RPMI7951 (cell line): ENCODE data around the gene APIP. TPM values are rescaled to one million over a fixed set of nuclear protein-coding genes. Genes with fewer than 3 reads are reported as not detected.
"Not testable (repeated sequence)": the region's sequence is repeated elsewhere in the genome, so short reads cannot be mapped to it uniquely, and the experiment has no call there.

Source experiments
- DNase-seq: peaks from one replicate; pipeline ENCODE4 v3.0.0-alpha.2; 2012; ENCODE audit warnings: low read depth
- total RNA-seq: library from RNA; depleted of rRNA; stranded (reverse); fragments of >200 nt; shearing (Covaris generic); gene quantifications from 2 replicates; pipeline ENCODE4 v1.2.3, GENCODE V29; 2014

APIP gene
- total RNA-seq, 1 experiment from 2014 or later = 40.3 TPM

DNA sequence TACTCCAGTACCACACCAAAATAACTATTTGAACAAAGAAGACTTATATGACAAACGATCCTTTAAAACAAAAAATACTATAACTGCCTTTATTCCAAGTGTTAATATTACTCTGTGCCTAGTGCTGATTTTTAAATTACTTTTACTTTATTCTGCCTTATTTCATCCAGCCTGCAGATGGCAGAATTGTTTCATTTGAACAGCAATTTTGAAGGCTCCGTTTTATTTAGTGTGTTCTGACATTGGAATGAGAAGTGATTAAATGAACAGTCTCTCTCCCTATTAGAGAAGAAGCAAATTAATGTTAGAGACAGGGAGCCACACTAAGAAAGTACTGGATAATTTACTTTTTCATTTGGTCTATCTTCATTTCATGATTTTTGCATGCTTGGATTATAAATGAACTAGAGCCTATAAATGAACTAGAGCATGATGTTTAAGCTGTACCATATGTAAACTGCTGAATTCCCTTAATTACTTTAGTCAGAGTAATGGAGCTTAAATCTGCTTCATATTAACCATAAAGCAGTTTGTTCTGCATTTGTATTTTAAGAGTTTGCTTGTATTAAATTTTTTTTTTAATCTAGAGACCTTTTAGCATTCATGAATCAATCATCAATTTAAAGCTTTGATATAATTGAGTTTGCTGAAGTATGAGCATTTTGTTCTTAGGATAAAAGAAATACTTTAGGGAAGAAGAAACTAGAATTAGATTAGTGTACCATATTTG, 10.1 kb upstream of the APIP start:
- peak; percentile 53 for DNase-seq

DNA sequence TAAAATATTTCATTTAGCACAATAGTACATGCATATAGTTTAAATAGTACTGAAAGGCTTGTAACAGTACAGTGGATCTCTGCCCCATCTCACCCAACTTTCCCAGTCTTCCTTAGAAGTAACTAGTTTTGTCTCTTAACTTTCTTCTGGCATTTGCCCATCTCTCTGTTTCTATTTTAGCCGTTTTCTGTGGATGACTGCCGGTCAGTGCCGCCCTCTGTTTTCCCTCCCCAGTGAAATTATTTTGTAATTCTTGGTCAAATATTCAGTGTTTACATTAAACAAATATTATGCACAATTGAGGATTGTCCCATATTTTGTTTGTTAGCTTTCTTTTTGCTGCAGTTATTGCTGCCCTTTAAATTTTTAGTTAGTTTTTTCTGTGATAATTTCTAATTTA, 8.5 kb upstream of the APIP start:
- DNase-seq = no peak

DNA sequence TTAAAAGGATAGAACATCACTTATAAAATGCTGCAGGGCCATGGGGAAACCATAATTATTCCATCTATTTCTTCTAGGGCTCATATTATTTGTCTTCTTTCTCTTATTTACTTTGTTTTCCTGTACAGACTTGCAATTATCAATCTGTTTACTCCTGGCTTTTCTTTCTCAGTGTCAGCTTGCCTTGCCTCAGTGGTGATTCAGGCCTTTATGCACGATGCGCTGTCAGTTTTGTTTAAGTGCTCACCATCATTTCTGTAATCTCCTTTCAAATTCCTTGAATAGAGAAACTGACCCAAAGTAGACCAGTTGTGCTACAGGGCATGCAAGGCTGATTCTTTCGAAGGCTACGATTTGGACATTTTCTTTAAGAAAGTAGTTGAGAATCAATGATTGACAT, 5.0 kb upstream of the APIP start:
- DNase-seq = no peak

DNA sequence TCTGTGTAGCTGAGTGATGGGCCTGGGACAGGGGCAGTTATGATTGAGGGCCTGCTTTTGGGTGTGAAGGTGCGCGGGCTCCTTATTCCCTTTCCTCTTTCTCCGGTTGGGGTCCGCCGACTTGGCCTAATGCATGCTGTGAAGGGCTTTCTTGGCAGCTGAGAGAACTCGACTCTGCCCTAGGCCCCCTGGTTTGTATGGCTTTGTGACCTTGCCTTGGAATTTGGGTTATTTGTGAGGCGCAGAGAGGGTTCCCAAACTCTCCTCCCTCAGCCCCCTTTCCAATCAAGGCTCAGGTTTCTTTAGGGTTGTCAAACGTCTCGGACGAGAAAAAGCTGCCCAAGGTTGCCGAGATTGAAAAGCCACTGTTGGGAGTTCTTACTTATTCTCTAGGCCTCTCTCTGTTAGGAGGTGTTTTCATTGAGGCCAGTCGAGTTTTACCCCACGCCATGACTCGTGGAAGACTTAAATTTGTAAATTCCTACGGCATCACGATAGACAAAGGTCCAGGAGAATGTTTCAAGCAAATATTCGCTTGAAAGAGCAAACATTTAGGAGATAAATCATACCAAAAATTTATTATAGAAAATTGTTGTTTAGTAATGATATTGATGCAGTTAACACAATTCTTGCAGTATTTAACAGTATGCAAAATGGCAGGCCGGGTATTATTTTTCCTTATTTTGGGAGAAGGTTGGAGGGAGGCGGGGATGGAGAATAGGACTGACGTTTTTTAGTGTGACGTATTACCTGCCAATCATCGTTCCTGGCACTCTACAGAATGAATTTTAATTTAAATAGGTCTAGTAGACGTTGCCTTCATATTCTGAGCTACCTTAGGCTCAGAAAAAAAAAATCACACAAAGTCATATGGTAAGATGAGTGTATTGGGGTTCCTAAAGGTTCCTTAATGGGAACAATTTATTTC, 928 bp upstream of the APIP start:
- peak; percentile 47 for DNase-seq

DNA sequence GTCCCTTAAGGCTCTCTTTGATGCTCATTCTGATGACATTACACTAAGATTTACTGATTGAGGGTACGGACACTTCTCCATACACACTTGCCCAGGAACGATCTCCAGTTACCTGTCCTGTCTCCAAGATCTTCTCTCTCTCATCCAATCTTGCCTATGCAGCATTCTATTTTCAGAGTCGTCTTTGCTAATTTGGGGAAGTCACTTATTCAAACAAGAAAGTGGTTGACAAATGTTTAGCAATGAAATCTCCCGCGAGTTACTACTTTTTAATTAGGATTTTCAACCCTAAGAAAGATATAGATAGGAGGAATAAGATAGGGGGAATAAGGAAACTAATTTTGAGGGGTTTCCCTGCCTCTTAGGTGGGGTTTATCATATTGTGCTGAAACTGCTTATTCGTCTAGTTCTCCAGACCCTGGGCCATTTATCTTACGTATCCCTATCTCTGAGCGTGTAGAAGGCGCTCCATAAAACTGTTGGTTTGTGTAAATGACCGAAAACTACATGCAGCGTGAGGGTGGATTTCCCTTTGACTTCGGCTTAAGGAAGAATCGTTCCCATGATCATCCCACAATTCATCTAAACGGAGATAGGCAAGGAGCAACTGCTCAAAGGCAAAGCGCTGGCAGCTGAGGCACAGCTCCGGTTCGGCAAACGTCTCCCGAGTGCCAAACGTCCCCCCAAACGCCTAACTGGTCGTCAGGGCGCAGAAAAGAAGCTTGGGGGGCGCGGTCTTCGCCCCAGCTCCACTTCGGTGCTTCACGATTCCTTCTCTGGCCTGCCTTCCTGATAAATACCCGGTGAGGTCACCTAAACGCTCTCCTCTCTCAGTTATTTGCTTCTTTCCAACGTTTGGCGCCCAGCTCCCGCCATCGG, 804 bp downstream of the APIP start:
- DNase-seq = peak; percentile 44

DNA sequence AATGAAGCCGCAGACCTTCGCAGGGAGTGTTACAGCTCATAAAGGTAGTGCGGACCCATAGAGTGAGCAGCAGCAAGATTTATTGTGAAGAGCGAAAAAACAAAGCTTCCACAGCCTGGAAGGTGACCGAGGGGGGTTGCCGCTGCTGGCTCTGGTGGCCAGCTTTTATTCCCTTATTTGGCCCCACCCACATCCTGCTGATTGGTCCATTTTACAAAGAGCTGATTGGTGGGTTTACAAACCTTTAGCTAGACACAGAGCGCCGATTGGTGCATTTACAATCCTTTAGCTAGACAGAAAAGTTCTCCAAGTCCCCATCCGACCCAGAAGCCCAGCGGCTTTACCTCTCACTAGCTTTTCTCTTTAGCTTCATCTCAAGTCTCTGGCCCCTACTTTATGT, 2.6 kb downstream of the APIP start:
- DNase-seq = not testable (repeated sequence)

DNA sequence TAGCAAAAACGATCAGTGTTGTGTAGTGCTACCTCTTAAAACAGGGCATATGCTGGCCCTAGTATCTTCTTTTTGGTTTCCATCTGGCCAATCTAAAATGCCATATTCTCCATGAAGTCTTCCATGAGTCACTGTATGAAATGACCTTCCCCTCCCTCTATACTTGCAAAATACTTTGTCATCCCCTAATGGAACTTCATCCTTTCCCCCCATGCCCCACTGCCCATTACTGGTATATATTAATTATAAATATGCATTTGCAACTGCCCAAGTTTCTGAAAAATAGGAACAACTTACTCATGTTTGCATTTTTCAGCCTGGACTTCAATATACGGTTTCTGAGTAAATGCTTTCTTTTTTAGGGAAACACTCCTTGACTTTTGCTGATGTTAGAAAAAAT, 4.5 kb downstream of the APIP start:
- DNase-seq = no peak

DNA sequence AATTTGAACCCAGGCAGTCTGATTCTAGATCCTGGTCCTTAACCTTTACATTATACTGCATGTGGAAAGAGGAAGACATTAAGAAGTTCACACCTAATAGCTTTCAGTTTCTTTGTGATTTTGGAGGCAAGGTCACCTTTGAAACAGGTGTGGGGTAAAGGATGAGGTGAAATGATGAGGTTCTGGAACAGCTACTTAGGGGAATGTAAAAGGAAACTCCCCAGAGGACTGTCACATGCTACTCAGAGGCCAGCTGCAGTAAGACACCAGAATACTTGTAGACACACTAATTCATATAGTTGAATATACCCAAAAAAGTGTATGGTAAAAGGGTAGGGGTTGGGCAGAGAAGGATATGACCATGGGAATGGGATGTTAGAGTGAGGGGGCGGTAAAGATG, 5.4 kb downstream of the APIP start:
- DNase-seq = no peak

DNA sequence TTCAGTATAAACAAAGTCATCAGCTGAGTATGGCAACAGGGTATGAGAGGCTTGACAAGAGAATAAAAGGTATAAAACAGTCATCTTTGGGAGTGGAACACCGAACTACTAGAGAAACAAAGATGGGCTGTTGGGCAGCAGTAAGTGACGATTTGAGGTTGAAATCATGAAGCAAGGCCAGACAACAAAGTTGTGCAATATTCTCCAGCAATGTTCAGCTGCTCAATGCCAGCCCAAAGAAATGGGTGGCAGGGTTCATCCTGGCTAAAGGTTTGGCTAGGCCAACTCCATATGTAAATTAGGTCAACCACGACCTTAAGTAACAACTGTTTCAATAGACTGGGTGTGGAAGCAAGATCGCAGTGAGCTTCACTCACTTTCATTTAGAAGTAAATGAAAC, 6.2 kb downstream of the APIP start:
- no peak for DNase-seq

DNA sequence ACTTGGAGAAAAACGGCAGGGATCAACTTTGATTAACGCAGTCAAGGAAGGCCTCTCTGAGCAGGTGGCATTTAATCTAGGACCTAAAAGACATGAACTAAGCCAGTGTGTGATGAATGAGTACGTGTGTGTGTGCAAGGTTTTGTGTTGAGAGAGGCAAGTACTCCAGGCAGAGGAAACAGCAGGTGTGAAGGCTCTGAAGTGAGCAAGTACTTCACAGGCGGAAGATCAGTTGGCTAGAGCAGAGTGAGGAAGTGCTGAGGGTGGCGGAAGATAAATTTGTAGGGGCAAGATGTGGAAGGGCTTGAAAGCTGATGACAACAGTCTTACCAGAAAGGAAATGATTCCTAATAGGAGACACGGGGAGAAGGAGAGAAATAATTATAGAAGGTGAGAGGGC, 6.8 kb downstream of the APIP start:
- DNase-seq = no peak

DNA sequence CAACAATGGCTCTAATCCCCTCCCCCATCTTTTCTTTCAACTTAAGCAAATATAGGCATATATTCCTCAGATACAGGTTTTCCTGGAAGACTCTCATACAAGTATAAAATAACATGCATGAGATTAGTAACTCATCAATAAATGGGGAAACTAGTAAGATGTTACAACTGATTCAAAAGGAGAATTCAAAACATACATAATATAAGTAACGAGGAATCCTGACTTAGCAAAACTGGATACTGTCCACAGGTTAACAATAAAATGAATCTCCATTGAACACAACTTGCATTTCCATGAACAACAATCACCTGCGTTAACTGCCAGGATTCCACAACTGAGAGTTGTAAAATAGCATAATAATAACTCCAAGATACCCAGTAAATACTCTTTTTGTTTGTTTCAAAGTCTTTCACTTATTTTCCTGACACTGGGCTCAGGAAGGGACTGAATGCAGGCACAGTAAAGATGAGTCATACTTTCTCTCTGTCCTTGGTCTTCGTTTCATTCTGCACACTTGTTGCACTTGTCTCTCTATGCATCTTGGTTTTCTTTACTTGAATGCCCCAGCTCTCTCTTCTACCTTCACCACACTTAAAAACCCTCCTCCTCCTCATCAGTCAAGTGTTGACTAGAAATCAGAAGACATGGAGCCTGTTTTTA, 8.1 kb downstream of the APIP start:
- peak; percentile 28 for DNase-seq

DNA sequence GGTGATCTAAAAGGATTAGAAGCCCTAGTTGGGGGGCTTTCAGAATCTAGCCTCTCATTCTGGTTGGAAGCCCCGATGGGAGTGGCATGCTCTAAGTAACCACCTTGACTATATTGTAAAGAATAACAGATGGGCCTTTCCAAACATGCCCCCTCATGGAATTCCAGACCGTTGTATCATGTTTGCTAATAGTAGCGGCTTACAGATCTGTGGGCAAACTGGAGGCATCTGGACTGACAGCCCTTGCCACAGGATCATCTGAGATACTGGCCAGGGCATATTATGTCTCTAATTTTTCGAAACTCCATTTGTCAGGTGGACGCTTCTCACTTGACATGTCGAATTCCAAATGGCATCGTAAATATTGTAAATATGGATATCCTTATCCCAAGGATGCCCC, 10.5 kb downstream of the APIP start:
- DNase-seq = no peak

DNA sequence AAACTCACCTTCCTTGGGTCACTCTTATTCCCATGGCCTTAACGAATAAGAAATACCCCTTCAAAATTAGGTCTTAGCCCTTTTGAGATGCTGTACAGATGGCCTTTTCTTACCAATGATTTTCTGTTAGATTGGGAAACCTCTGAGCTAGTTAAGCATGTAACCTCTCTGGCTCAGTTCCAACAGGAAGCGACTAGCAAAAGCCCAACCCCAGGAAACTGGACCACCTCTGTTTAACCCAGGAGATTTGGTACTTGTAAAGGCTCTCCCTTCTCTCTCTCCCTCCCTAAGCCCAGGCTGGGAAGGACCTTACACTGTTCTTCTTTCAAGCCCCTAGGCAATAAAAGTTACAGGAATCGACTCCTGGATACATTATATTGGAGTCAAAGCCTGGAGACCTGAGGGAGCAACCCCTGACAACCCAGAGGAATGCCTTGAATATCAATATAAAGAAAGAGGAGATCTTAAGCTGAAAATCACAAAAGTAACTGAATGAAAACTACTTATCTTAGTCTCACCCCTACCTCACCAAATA, 11.7 kb downstream of the APIP start:
- DNase-seq = no peak

DNA sequence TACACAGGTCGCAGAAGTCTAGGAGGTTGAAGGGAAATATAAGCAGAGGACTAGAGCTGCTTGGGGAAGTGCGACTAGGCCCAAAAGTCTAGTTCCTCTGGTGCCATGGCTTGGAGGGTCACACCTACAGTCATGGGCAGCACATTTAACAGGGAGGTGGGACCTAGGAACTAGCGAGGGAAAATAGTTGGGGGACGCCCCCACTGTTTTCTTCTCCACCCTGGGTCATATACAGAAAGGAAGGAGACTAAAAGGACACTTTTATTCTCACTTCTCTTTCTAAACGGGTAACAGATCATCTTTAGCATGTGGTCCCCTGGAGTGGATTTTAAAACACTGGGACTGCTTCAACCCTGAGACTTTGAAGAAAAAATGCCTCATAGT, 16.6 kb downstream of the APIP start:
- DNase-seq = no peak

DNA sequence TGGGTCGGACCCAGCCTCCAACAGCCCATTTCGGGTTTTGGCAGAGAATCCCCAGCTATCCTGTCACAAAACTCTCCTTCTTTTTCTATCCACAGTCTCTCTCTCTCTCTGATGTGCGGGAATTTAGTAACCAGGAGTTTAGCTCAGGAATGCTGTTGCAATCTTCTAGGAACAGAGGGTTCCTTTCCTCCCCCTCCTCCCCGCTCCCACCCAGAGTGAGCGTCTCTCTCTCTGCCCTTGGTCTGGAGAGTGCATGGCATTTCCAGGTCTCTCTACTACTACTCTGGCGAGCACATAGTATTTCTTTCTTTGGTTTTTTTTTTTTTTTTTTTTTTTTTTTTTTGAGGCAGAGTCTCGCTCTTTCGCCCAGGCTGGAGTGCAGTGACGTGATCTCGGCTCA, 17.7 kb downstream of the APIP start:
- no peak for DNase-seq

DNA sequence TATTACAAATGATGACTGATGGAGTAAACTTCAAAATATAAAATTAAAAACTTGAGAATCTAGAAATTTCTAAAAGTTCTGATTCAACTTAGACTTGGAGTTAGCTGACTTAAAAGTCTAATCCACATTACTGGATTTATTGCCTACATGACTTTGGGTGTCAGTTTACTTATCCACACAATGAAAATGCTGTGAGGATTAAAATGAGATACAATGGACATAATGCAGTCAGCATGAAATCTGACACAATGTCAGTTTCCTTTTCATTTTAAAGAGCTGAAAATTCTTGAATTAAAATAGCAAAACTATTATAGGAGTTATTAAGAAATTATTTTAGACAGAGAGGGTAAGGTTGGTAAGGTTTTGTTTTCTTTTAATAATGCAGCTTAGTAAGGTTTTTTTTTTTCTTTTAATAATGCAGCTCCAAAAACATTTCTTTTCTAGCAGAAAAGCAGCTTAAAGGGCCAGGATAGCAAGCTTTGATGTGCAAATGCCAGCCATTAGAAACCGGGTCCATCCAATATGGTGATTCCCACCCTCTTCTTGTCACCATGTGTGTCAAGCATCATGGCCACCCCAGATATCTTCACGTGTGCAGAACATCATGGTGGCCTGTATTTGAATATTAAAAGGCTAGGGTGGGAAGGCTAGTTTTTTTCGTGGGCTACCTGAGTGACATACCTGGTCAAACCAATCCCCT, 18.9 kb downstream of the APIP start:
- DNase-seq = no peak

DNA sequence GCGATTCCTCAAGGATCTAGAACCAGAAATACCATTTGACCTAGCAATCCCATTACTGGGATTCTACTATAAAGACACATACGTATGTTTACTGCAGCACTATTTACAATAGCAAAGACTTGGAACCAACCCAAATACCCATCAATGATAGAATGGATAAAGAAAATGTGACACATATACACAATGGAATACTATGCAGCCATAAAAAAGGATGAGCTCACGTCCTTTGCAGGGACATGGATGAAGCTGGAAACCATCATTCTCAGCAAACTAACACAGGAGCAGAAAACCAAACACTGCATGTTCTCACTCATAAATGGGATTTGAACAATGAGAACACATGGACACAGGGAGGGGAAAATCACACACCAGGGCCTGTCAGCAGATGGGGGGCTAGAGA, 20.0 kb downstream of the APIP start:
- DNase-seq = not testable (repeated sequence)

DNA sequence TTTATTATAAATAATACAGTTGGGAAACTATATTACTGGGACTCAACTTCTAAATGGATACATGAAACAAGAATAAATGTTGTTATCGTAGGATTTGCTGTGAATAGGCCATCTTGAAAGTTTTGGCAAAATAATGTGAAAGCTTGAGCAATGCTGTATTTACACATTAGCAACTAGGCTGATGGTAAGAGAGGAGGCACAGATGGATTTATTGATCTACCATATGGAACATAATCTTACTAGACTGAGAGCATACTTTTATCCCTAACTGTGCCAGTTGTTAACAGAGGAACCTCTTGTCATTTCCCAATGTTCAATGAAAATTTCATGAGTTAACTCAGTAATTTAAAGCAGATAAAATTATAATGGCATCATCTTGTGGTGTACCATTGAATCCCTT, 22.8 kb downstream of the APIP start:
- DNase-seq = no peak

DNA sequence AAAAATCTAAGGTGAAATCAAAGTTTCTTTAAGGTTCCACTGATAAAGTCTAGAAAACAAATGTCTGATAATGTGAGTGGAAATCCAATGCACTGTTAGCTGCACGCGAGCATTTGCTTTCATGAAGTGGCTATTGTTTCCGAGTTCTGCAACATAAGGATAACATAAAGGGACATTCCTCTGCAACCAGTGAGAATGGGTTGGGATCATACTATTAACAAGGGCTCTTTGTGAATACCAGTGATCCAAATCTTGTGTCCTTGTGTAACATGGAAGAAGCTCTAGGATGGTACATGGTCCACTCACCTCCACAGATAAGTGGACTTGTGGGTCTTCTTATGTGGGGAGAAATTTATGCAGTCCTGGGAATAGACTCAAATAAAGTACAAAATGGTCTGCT, 24.6 kb downstream of the APIP start:
- DNase-seq = no peak

DNA sequence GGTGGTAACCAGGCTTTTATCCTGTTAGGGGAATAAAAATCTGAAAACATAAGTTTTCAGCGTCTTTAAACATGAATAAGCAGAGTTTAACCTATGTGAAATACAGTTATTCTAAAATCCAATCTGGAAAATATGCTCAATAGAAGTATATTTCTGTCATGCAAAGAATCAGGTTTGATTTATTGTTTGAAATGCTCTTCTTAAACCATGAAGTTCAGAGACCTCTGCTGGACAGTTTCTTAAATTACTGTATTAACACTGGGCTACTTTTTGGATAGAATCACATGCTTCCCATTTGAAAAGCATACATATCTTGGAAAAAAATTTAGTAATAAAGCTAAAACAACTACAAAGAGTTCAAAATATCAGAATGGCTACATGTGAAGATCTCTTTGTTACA, 25.4 kb downstream of the APIP start:
- peak; percentile 57 for DNase-seq

DNA sequence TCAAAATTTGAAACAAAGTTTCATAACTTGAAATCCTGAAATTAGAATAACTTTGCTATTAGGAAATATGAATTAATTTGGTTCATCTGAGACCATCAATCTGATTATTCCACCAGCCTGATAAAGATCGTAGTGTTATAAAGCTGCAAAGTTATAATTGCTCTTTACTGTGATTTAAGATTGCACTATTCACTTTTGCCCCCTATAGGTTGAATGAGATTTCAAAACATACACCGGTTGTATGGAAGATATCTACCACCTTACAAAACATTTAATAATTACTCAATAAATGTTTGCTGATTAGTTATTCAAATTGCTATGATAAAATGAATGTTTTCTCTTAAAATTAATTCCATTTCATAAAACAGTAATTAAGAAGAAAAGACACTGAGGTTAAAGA, 26.1 kb downstream of the APIP start:
- peak; percentile 31 for DNase-seq
